ENCODE data around the gene RUNX3.

The RUNX3 gene

DNA sequence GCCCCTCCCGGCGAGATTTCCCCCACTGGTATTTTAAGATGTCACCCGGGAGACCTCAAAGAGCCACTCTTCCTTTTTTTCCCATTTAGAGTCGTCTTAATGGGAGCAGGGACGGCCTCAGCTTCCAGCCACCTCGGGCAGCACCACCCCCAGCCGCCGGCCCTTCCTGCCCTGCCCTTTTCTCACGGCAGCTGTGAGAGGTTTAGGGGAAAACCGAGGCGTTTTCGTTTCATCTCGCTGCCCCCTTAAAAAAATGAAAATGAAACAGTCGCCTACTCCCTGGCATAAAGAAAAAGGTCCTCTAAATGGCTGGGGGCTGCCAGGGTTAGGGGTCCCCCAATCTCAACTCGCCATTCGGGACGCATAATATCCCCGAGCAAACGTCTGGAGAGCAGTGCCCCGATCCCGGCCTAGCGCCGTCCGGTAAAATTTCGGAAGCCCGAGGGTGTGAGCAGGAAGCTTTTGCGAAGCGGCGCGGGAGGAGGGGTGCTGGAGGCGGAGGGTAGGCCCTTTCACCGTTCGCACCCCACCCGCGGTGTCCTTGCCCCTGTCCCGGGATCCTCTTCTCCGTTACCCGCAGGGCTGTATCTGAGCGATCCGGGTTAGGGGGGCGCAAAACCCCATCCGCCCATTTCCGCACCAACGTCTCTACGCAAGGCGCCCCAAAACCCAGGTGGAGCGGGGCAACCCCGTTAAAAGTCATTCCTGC, 1.2 kb downstream of the RUNX3 start:
- DNase-seq = no peak

DNA sequence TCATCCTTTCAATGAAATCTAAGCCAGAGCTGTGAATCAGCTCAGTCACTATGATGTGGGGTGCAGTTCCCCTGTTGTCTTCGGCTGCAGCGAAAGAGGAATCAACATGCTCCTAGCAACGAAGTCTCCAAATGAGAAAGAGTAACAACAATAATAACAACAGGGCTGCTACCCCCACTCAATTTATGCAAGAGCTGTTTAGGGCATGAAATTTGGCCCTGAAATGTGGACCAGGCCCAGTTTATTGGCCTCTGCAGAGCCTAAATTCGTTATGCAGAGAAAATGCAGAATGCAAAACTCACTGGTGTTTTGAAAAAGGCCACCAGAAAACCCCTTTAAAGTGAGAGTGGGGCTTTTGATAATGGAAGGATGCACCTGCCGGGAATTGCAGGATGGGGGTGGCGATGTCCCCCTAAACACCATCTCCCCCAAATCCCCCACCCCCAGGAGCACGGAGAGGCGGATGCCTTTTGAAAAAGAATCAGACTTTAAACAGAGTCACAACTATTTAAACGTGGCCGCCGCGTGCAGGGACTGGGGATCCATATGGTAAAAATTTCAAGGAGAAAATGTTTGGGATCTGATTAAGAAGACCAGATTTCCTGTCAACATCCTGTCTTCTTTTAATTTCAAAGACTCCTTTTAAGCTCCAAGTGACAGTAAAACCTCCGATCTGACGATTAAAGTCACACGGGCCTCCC, 1.9 kb downstream of the RUNX3 start:
- no peak for DNase-seq

DNA sequence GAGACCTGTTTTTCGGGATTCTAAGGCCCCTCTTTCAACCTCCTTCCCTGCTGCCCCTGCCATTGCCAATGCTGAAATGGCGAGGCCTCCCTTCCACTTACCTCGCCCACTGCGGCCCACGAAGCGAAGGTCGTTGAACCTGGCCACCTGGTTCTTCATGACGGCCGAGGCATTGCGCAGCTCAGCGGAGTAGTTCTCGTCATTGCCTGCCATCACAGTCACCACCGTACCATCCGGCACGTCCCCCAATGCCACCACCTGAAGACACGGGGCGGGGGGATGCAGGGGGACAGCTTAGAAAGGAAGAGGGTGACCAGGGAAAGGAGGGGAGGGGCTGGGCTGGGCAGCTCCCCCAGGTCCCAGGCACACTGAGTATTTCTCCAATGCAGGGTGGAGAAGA, 2.6 kb downstream of the RUNX3 start:
- no peak for DNase-seq

DNA sequence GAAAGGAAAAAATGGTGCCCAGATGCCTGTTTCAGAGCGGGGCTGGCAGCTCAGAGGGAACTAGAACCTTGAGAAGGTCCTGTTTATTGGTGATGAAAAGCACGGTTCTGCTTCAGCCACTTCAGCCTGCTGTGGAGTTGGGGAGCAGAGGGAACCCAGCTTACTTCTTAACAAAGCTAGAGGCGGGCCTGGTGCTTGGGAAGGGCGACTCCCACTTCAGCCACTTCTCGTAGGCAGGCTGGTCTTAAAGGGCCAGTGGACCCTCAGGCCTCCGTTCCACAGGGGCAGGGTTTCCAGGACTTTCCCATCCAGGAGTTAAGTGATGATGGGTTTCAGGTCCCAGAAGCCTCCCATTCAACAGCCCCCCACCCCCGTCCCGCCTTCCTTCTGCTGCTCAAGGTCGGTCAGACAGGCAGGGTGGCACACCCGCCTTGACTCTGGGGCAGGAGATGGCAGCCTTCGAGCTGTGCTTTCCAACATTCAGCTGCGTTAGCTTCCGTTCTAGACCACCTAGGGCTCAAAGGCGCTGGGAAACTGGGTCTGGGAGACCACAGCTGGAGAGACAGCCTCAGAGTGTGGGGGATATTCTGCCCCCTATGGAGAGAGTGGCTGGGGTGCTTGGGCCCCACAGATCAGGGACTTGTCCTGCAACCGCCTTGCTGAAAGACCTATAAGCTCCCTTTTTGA, 3.4 kb downstream of the RUNX3 start:
- DNase-seq = no peak

GRCh38 chr1:24925963-24926362, 4.1 kb downstream of the RUNX3 start:
- DNase-seq = no peak

DNA sequence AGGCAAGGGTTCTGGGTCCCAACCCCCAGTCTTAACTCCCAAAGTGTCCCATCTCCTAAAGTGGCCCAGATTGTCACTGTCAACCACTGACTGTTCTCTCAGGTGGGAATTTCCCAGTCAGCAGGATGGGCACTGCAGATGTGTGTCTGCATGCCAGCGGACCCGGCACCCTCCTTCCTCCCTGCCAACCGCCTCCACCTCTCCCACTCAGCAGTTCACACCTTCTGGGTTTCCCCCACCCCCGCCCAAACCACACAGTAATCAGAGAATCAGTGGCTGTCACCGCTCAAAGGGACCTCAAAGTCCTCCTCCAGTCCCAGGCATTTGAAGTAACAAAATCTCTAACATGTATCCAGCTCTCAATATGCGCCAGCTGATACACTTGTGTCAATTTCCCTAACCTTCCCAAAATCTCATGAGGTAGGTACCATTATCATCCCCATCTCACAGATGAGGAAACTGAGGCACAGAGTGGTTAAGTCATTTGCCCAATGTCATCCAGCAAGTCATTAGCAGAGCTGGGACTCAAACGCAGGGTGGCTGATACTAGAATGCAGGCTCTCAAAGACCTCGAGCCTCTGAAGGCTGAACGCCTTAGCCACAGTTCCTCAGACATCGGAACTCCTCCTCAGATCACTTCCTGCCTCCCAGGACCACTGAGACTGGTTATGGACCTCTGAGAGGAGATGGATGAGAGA, 4.8 kb downstream of the RUNX3 start:
- no peak for DNase-seq

DNA sequence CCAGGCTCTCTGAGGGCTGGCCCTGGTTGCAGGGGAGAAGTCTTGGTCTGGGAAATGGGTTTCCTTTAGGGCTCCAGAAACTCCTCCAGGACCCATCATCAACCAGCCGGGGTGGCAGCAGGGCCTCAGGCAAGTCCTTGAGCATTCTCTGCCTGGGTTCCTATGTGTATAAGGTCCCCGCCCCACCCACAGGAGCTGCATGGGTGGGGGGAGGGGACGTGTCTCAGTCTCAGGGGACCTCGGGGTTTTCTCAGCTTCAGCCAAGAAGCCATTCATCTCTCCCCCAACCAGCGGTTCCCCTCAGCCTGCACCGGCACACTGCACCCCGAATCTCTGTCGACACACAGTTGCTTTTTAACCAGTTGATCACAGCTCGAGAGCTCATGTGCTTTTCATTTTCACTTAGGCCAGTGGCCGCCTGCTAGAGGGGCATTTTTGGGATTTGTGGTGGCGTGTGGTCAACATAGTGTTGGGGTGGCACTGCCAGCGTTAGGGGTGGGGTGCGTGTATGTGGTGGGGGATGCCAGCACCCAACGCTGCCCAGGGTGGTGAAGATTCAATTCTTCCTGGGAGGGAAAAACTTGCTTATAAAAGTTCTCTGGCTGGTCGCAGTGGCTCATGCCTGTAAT, 6.5 kb downstream of the RUNX3 start:
- no peak for DNase-seq

GRCh38 chr1:24921938-24922662, 8.0 kb downstream of the RUNX3 start:
- DNase-seq = no peak

DNA sequence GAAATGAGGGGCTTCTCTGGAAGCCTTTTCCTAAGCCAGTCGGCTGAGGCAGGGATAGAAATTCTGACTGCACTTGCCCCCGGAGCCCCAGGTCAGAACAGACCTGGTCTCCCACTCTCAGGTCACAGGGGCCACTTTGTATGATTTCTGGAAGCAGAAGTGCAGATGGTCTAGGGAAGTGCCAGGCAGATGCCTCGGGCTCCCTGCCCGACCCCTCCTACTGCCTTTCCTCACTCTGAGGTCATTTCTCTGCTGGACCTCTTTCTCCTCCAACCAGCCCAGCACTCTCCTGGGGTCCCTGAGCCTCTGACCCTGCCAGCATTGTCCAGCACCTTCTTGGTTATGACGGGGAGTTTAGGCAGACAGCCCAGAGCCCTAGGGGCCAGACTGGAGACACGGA, 8.7 kb downstream of the RUNX3 start:
- DNase-seq = no peak

- no peak for DNase-seq
These were observed 9.5 kb downstream of the RUNX3 start for GRCh38 chr1:24920533-24920925.

DNA sequence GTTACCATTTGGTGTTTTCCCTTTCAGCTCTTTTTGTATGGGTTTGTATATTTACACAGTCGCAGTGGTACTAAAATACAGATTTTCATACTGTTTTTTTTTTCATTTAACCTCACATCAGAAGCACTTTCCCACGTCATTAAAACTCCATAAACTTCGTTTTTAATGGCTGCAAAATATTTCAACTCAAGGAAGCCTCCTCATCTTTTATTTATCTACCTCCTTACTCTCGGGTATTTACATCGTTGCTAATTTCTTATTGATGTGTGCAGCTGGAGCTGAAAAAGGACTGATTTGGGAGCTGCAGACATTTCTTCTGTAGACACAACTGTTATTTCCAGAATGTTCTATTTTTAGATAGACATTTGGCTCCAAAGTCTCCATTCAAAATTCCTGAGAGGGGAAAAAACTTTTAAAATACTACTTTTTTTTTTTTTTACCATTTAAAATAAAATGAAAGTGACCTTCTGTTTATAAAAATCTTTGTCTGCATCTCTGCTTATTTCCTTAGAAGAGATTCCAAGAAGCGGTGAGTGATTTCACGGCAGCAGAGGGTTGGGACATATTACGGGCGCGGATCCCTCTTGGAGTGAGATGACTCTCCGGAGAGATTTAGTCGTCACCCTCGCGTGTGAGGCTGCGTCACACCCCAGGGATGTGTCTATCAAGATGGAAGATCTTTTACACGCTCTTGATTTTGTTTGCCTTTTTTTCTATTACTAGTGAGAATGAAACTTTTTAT, 10.1 kb downstream of the RUNX3 start:
- peak; percentile 48 for DNase-seq

DNA sequence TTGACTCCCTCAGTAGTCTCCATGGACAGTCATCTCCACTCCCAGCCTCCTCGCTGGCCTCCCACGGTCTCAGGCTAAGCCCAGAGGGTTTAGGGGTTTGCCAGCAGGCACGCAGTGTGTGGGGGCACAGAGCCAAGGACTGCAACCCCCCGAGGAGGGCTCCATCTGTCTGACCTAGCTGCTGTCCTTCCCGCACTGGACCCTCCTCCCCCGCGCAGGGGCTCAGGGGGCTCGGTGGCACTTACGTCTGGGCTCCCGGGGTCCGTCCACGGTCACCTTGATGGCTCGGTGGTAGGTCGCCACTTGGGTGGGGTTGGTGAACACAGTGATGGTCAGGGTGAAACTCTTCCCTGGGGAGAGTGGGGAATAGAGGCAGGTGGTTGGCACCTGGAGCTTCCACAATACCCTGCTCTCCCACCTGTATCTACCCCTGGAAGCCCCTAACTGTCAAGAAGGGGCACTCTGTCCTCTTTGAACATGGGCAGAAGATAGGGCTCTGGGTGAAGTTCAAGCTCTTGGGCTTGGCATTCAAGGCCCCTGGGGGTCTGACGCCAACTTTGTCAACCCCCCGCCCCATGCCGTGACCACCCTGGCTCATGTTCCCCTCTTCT, 11.0 kb downstream of the RUNX3 start:
- DNase-seq = no peak

GRCh38 chr1:24918370-24918769, 11.7 kb downstream of the RUNX3 start:
- DNase-seq = no peak

DNA sequence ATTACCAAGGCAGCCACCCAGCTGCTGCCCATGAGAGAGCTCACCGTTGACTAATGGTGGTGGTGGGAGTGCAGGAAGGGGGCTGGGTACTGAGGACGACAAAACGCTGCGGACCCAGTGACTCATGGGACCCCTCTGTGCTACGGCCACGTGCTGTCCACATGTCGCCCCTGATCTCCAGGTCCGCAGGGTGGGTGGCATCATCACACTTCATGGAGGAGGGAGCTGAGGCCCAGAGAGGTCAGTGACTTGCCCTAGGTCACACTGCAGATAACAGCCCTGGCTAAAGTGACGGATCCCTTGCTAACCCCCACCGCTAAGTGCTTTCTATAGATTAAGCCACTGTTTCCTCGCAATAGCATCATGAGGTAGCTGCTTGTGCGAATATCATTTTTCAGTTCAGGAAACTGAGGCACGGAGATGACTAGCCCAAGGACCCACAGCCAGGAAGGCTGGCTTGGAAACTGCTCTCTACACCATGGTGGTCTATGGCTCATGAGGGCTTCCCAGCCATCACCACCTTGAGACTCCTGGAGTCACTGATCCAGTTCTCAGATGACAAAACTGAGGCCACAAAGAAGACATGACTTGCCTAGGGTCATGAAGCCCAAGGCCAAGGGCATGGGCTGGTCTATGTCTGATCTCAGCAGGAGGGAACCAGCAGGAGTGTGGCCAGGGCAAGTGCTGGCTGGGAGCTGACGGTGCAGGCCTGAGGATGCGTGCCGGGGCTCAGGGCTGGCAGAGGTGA, 12.6 kb downstream of the RUNX3 start:
- no peak for DNase-seq

- DNase-seq = no peak
These were observed 14.1 kb downstream of the RUNX3 start for GRCh38 chr1:24915816-24916602.

DNA sequence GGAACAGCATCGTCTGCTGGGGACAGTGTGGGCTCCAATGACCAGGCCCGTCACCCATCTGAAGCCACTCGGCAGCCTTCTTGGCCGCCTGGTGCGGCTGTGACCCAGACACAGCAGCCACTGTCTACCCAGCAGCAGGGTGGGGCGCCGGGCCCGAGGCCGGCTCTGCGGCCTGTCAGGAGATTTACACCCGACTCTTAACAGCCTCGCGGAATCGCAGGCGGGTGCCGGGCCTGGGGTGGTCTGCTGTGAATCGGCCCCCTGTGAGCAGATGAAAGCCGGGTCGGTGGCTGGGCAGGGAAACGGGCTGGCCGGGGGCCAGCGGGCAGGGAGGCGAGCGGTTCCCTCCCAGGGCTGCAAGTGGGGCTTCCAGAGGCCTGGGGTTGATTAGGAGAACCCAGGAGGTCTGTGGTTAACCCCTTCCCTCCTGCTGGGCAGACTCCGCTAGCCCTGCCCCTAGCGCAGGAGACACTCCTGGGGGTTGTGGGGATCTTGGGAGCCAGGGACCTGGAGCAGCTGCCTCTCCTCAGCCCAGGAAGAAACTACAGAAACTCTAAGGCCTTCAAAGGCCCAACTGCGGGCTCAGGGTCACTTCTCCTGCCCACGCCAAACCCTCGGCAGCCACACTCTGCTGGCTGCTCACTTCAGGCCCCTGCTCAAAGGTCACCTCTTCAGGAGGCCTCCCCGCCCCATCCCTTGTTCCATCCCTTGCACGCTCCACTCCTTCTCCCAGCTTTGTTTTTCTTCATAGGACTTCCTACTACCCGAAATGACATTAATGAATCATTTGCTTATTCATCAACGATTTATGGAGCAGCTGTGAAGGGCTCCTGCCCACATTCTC, 15.6 kb downstream of the RUNX3 start:
- DNase-seq = peak; percentile 92

DNA sequence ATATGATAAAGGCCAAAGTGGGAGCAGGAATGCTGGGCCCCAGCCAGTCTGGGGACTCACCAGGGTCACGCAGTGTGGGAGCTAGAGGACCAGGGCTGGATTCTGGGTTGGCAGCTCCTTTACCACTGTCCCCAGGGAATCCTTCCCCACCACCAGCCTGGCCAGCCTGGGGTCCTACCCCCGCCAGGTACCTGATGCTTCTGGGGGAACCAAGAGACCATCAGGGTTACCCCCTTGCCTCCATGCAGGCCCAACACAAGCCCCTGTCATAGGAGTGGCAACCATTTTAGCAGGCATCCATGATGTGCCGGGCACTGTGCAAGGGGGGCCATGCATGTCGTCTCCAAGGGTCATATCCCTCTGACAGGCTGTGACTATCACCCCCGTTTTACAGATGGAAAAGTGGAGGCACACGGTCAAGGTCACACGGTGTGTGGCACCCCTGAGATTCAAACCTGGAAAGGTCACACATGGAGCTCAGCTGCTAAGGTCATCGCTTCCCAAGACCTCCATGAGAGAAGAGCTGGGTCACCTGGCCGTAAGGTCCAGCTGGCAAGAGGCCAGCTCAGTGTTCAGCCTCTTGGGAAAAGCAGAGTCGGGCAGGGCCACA, 16.4 kb downstream of the RUNX3 start:
- no peak for DNase-seq

DNA sequence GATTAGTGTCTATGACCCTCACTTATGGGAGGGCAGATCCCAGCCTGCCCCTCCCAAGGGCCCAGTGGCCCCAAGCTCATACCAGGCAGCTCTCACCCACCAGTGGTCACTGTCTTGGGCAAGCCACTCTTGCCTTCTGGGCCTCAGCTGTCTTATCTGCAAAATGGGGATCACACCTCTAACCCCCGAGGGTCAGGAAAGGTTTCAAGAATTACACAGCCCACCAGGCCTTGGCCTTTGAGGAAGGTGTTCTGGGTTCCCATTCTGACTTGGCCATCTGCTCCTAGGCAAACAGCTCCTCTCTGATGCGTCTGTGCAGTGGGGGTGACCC, 16.8 kb downstream of the RUNX3 start:
- no peak for DNase-seq

Measured in fibroblast of skin of abdomen (primary cell).